HepG2 (cell line): Measurements from ENCODE around the gene CTSW. TPM values are rescaled to one million over a fixed set of nuclear protein-coding genes. Genes with fewer than 3 reads are reported as not detected.

Experiments
- ARNT ChIP-seq: fragments of 450-650 bp; IDR thresholded peaks from 2 replicates; pipeline ENCODE4 v1.6.1; 2017
- CAMTA2 ChIP-seq: sonication (generic); formaldehyde crosslinking; IDR thresholded peaks from 2 replicates; pipeline ENCODE4 v1.4.0; 2020; ENCODE audit warnings: mild to moderate bottlenecking, missing genetic modification reagents, borderline replicate concordance
- CBFB ChIP-seq: sonication (generic); formaldehyde crosslinking; IDR thresholded peaks from 2 replicates; pipeline ENCODE4 v1.4.0; 2020; ENCODE audit warnings: missing genetic modification reagents
- CC2D1A ChIP-seq: sonication (generic); formaldehyde crosslinking; IDR thresholded peaks from 2 replicates; pipeline ENCODE4 v1.8.1; 2023; ENCODE audit warnings: mild to moderate bottlenecking, missing genetic modification reagents
- FOXO1 ChIP-seq: sonication (generic); formaldehyde crosslinking; IDR thresholded peaks from 2 replicates; pipeline ENCODE4 v1.4.0; 2020; ENCODE audit warnings: missing genetic modification reagents
- JDP2 ChIP-seq: sonication (generic); formaldehyde crosslinking; IDR thresholded peaks from 2 replicates; pipeline ENCODE4 v1.8.1; 2022; ENCODE audit warnings: missing genetic modification reagents, borderline replicate concordance
- MAFG ChIP-seq: sonication (generic); formaldehyde crosslinking; IDR thresholded peaks from 2 replicates; pipeline ENCODE4 v1.5.1; 2020; ENCODE audit warnings: mild to moderate bottlenecking, missing genetic modification reagents
- NCOA5 ChIP-seq: sonication (generic); formaldehyde crosslinking; IDR thresholded peaks from 2 replicates; pipeline ENCODE4 v1.4.0; 2020; ENCODE audit warnings: missing genetic modification reagents
- NFKBIZ ChIP-seq: IDR thresholded peaks from 2 replicates; pipeline ENCODE4 v1.6.1; 2018; ENCODE audit warnings: missing genetic modification reagents, missing compliant biosample characterization
- SIN3B ChIP-seq: fragments of 150-350 bp; IDR thresholded peaks from 2 replicates; pipeline ENCODE4 v1.6.1; 2014; ENCODE audit warnings: low read length
- ZMYM3 ChIP-seq: sonication (generic); formaldehyde crosslinking; IDR thresholded peaks from 2 replicates; pipeline ENCODE4 v1.5.1; 2020; ENCODE audit warnings: mild to moderate bottlenecking, missing genetic modification reagents
- ZNF124 ChIP-seq: sonication (generic); formaldehyde crosslinking; IDR thresholded peaks from 2 replicates; pipeline ENCODE4 v1.4.0; 2020; ENCODE audit warnings: missing genetic modification reagents
- ZNF737 ChIP-seq: sonication (generic); formaldehyde crosslinking; IDR thresholded peaks from 2 replicates; pipeline ENCODE4 v1.5.0; 2020; ENCODE audit warnings: missing genetic modification reagents, mild to moderate bottlenecking, borderline replicate concordance
- polyA plus RNA-seq, 8 experiments: library from polyadenylated mRNA; depleted of rRNA in 3 of 8; stranded (reverse) in 7 of 8; unstranded in 1 of 8; fragments of >200 nt; fragmentation: Illumina TruSeq in 4 of 8; extraction: Trizol in 4 of 8; gene quantifications; 2 replicates each; pipeline versions ENCODE4 v1.2.1 to v1.2.3, GENCODE V29; 2011 to 2016; ENCODE audit warnings: low read depth in 4 of 8, missing spikeins in 1 of 8, mixed read lengths in 1 of 8; ENCODE audit not compliant: insufficient read depth in 1 of 8
- total RNA-seq, 5 experiments: library from RNA; depleted of rRNA; stranded (reverse); fragments of >200 nt; fragmentation: Illumina TruSeq; extraction: Trizol; gene quantifications; 2 replicates each; pipeline ENCODE4 v1.2.3, GENCODE V29; 2016; ENCODE audit warnings: low read depth in 1 of 5
- TF ChIP-seq, protein P1 (sequence below): sonication (generic); formaldehyde crosslinking; IDR thresholded peaks from 2 replicates; pipeline ENCODE4 v1.8.0; 2023; ENCODE audit warnings: mild to moderate bottlenecking, missing genetic modification reagents
- TF ChIP-seq, protein P2 (sequence below): sonication (generic); formaldehyde crosslinking; IDR thresholded peaks from 2 replicates; pipeline ENCODE4 v1.4.0; 2020; ENCODE audit warnings: missing genetic modification reagents
- TF ChIP-seq, protein P3 (sequence below), 2 experiments: sonication (generic) in 1 of 2; formaldehyde crosslinking in 1 of 2; IDR thresholded peaks; 2 replicates each; pipeline versions ENCODE4 v1.4.0 to v1.6.1; 2016 to 2020; ENCODE audit warnings: borderline replicate concordance in 1 of 2, low read depth in 1 of 2, mild to moderate bottlenecking in 1 of 2, missing genetic modification reagents in 1 of 2
- TF ChIP-seq, protein P4 (sequence below): sonication (generic); formaldehyde crosslinking; IDR thresholded peaks from 2 replicates; pipeline ENCODE4 v1.4.0; 2020; ENCODE audit warnings: mild to moderate bottlenecking, missing genetic modification reagents, borderline replicate concordance
- TF ChIP-seq, protein P5 (sequence below): IDR thresholded peaks from 2 replicates; pipeline ENCODE4 v1.6.1; 2016

Gene CTSW
- total and polyA plus RNA-seq, 2 of the 13 experiments (the other 11 are each of a cell fraction or from before 2014, with no cell fraction given), result 0.09 TPM; not detected in 1

DNA sequence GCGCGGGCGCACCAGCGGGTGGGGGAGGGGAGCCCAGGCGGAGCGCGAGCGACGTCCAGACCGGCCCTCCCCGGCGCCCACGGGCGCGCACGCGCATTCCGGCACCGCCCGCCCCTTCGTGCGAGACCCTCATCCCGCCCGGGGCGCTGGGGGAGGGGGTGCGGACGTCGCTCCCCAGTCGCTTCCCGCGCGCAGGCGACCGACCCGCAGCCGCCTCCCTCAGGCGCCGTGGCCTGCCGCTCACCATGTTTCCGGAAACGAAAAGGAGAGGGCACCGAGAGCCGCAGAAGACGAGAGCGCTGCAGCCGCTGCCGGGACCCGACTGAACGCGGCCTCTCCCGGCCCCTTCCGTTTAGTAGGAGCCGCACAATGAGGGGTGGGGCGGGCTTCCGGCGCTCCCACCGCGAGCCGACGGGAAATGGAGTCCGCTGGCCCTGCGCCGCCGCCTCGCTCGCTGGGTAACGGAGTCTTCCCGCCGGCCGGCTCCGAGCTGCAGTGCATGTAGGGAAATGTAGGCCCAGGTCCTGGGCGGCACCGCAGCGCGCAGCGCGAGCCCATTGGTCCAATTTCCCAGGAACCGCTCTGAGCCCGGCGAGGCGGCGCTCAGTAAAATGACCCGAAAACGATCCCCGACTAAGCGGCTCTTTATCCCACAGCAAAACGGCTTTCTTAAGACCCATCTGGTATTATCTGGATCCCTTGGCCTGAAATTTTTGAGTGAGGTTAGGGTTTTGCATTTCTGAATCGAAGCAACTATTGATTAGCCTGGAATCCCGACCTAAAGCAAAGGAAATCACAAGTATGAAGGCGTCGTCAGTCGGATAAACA, 21.6 kb upstream of the CTSW start, which contains the start of gene CFL1 (continued):
- TF ChIP-seq ZNF737 (CRISPR knock-in tag) (no peak), NCOA5 (no peak), CBFB (CRISPR knock-in tag) (peak; percentile 88), CC2D1A (no peak), JDP2 (CRISPR knock-in tag) (no peak), SIN3B (no peak), FOXO1 (0 out of 2 replicates have a peak, but pooled peaks have one; percentile 65), ZNF124 (CRISPR knock-in tag) (peak; percentile 63; the same call in 1 of the 2 replicates), ARNT (no peak), ZMYM3 (no peak), MAFG (CRISPR knock-in tag) (no peak), NFKBIZ (CRISPR knock-in tag) (no peak), CAMTA2 (0 out of 2 replicates have a peak, but pooled peaks have one; percentile 46)
- TF ChIP-seq, protein P1, sequence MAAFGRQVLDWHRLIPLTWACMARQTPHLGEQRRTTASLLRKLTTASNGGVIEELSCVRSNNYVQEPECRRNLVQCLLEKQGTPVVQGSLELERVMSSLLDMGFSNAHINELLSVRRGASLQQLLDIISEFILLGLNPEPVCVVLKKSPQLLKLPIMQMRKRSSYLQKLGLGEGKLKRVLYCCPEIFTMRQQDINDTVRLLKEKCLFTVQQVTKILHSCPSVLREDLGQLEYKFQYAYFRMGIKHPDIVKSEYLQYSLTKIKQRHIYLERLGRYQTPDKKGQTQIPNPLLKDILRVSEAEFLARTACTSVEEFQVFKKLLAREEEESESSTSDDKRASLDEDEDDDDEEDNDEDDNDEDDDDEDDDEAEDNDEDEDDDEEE (CRISPR knock-in tag), result no peak; the same call in 1 of the 2 replicates
- TF ChIP-seq, protein P2, sequence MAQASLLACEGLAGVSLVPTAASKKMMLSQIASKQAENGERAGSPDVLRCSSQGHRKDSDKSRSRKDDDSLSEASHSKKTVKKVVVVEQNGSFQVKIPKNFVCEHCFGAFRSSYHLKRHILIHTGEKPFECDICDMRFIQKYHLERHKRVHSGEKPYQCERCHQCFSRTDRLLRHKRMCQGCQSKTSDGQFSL, result no peak
- TF ChIP-seq, protein P3, sequence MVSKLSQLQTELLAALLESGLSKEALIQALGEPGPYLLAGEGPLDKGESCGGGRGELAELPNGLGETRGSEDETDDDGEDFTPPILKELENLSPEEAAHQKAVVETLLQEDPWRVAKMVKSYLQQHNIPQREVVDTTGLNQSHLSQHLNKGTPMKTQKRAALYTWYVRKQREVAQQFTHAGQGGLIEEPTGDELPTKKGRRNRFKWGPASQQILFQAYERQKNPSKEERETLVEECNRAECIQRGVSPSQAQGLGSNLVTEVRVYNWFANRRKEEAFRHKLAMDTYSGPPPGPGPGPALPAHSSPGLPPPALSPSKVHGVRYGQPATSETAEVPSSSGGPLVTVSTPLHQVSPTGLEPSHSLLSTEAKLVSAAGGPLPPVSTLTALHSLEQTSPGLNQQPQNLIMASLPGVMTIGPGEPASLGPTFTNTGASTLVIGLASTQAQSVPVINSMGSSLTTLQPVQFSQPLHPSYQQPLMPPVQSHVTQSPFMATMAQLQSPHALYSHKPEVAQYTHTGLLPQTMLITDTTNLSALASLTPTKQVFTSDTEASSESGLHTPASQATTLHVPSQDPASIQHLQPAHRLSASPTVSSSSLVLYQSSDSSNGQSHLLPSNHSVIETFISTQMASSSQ (IDR thresholded peaks at IDR 0.05; ENCODE audit: low read depth), result no peak
- TF ChIP-seq, protein P3 (CRISPR knock-in tag; IDR thresholded peaks at IDR 0.05; ENCODE audit: borderline replicate concordance), result peak; percentile 82; the same call in 1 of the 2 replicates
- TF ChIP-seq, protein P4, sequence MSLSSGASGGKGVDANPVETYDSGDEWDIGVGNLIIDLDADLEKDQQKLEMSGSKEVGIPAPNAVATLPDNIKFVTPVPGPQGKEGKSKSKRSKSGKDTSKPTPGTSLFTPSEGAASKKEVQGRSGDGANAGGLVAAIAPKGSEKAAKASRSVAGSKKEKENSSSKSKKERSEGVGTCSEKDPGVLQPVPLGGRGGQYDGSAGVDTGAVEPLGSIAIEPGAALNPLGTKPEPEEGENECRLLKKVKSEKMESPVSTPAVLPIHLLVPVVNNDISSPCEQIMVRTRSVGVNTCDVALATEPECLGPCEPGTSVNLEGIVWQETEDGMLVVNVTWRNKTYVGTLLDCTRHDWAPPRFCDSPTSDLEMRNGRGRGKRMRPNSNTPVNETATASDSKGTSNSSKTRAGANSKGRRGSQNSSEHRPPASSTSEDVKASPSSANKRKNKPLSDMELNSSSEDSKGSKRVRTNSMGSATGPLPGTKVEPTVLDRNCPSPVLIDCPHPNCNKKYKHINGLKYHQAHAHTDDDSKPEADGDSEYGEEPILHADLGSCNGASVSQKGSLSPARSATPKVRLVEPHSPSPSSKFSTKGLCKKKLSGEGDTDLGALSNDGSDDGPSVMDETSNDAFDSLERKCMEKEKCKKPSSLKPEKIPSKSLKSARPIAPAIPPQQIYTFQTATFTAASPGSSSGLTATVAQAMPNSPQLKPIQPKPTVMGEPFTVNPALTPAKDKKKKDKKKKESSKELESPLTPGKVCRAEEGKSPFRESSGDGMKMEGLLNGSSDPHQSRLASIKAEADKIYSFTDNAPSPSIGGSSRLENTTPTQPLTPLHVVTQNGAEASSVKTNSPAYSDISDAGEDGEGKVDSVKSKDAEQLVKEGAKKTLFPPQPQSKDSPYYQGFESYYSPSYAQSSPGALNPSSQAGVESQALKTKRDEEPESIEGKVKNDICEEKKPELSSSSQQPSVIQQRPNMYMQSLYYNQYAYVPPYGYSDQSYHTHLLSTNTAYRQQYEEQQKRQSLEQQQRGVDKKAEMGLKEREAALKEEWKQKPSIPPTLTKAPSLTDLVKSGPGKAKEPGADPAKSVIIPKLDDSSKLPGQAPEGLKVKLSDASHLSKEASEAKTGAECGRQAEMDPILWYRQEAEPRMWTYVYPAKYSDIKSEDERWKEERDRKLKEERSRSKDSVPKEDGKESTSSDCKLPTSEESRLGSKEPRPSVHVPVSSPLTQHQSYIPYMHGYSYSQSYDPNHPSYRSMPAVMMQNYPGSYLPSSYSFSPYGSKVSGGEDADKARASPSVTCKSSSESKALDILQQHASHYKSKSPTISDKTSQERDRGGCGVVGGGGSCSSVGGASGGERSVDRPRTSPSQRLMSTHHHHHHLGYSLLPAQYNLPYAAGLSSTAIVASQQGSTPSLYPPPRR (CRISPR knock-in tag), result peak; percentile 41; the same call in 1 of the 2 replicates
- TF ChIP-seq, protein P5, sequence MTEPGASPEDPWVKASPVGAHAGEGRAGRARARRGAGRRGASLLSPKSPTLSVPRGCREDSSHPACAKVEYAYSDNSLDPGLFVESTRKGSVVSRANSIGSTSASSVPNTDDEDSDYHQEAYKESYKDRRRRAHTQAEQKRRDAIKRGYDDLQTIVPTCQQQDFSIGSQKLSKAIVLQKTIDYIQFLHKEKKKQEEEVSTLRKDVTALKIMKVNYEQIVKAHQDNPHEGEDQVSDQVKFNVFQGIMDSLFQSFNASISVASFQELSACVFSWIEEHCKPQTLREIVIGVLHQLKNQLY, result no peak
